IPS DF 6.9 (cell line): Measurements from ENCODE around the gene TLCD1.

Experiments
- DNase-seq: peaks from one replicate; pipeline ENCODE4 v3.0.0-alpha.2; 2013; ENCODE audit warnings: low read depth, low spot score
- H3K27ac ChIP-seq: one replicate; pipeline ENCODE4 v1.5.1; 2013; ENCODE audit warnings: low read length, control low read depth
- H3K27me3 ChIP-seq: 2 replicates; pipeline ENCODE4 v1.6.1; 2013; ENCODE audit warnings: mild to moderate bottlenecking, low read length; ENCODE audit not compliant: control insufficient read depth, insufficient read depth
- H3K36me3 ChIP-seq: 2 replicates; pipeline ENCODE4 v1.6.1; 2013; ENCODE audit warnings: low read length; ENCODE audit not compliant: control insufficient read depth, insufficient read depth
- H3K4me1 ChIP-seq: 2 replicates; pipeline ENCODE4 v1.6.1; 2013; ENCODE audit warnings: low read length; ENCODE audit not compliant: control insufficient read depth, insufficient read depth
- H3K4me3 ChIP-seq: 2 replicates; pipeline ENCODE4 v1.5.1; 2013; ENCODE audit warnings: mild to moderate bottlenecking, low read length
- H3K9me3 ChIP-seq: 2 replicates; pipeline ENCODE4 v1.6.1; 2013; ENCODE audit warnings: low read length, inconsistent platforms; ENCODE audit not compliant: control insufficient read depth, insufficient read depth
- WGBS: extraction: QIAGEN DNeasy Blood & Tissue Kit; methylation state at CpG from one replicate; pipeline ENCODE4 v1.1.7; 2013; ENCODE audit warnings: mixed read lengths, missing lambda C conversion rate; ENCODE audit not compliant: insufficient read length, insufficient coverage; 5-methylcytosine and 5-hydroxymethylcytosine counted together

Gene TLCD1

GRCh38 chr17:28700278-28700677 lies 25.8 kb downstream of the TLCD1 start:
- Histone ChIP-seq H3K4me3 (no peak overlapping the region), H3K9me3 (no peaks in the 10 kb centered on the region), H3K36me3 (peaks cover 62% of the 10 kb centered on the region), H3K27me3 (no peaks in the 10 kb centered on the region), H3K4me1 (no peaks in the 10 kb centered on the region; the same call in 1 of the 2 replicates), H3K27ac (no peak overlapping the region)
- WGBS, result no CpG with 5 or more reads among the region's 8 CpGs
- DNase-seq, result no peak

GRCh38 chr17:28698253-28698941 lies 27.6 kb downstream of the TLCD1 start:
- Histone ChIP-seq H3K4me1 (no peaks in the 10 kb centered on the region), H3K27me3 (no peaks in the 10 kb centered on the region), H3K36me3 (peaks cover 70% of the 10 kb centered on the region), H3K9me3 (no peaks in the 10 kb centered on the region), H3K4me3 (no peak overlapping the region), H3K27ac (no peak overlapping the region)
- no CpG with 5 or more reads among the region's 6 CpGs for WGBS
- no peak for DNase-seq

- Histone ChIP-seq H3K4me3 (no peak overlapping the region), H3K27me3 (no peaks in the 10 kb centered on the region), H3K36me3 (peaks cover 46% of the 10 kb centered on the region), H3K9me3 (no peaks in the 10 kb centered on the region), H3K27ac (no peak overlapping the region), H3K4me1 (no peaks in the 10 kb centered on the region)
- DNase-seq, result no peak
- no CpG with 5 or more reads among the region's 1 CpG for WGBS
These were observed 32.2 kb downstream of the TLCD1 start for GRCh38 chr17:28693869-28694268.

GRCh38 chr17:28689011-28689410 lies 37.0 kb downstream of the TLCD1 start:
- WGBS, result no CpG with 5 or more reads among the region's 3 CpGs
- Histone ChIP-seq H3K9me3 (no peaks in the 10 kb centered on the region), H3K27ac (no peak overlapping the region), H3K36me3 (peaks cover 41% of the 10 kb centered on the region), H3K27me3 (no peaks in the 10 kb centered on the region), H3K4me3 (no peak overlapping the region), H3K4me1 (no peaks in the 10 kb centered on the region)
- no peak for DNase-seq

- DNase-seq, result no peak
- Histone ChIP-seq H3K36me3 (peaks cover 38% of the 10 kb centered on the region), H3K4me1 (no peaks in the 10 kb centered on the region), H3K9me3 (no peaks in the 10 kb centered on the region), H3K27me3 (no peaks in the 10 kb centered on the region), H3K27ac (no peak overlapping the region), H3K4me3 (no peak overlapping the region)
- 100% methylated on average over 1 of the region's 4 CpGs for WGBS
These were observed 37.6 kb downstream of the TLCD1 start for GRCh38 chr17:28688481-28688880.

GRCh38 chr17:28686296-28686695 lies 39.7 kb downstream of the TLCD1 start:
- Histone ChIP-seq H3K9me3 (no peaks in the 10 kb centered on the region), H3K4me1 (no peaks in the 10 kb centered on the region), H3K27ac (no peak overlapping the region), H3K4me3 (no peak overlapping the region), H3K27me3 (no peaks in the 10 kb centered on the region), H3K36me3 (peaks cover 60% of the 10 kb centered on the region)
- no peak for DNase-seq
- no CpG with 5 or more reads among the region's 4 CpGs for WGBS

GRCh38 chr17:28685366-28685765 lies 40.7 kb downstream of the TLCD1 start:
- H3K27ac ChIP-seq, result no peak overlapping the region
- DNase-seq, result no peak
- no peaks in the 10 kb centered on the region for H3K27me3 ChIP-seq
- WGBS, result no CpG with 5 or more reads among the region's 5 CpGs
- H3K9me3 ChIP-seq, result no peaks in the 10 kb centered on the region
- no peak overlapping the region for H3K4me3 ChIP-seq
- H3K4me1 ChIP-seq, result no peaks in the 10 kb centered on the region
- peaks cover 57% of the 10 kb centered on the region for H3K36me3 ChIP-seq

- Histone ChIP-seq H3K36me3 (peaks cover 57% of the 10 kb centered on the region), H3K4me1 (no peaks in the 10 kb centered on the region), H3K27me3 (no peaks in the 10 kb centered on the region), H3K4me3 (no peak overlapping the region), H3K9me3 (no peaks in the 10 kb centered on the region), H3K27ac (no peak overlapping the region)
- DNase-seq, result no peak
- WGBS, result no CpG with 5 or more reads among the region's 3 CpGs
These were observed 41.1 kb downstream of the TLCD1 start for GRCh38 chr17:28684963-28685362.

GRCh38 chr17:28682655-28683054 lies 43.4 kb downstream of the TLCD1 start:
- Histone ChIP-seq H3K36me3 (peaks cover 63% of the 10 kb centered on the region), H3K9me3 (no peaks in the 10 kb centered on the region), H3K27ac (no peak overlapping the region), H3K27me3 (no peaks in the 10 kb centered on the region), H3K4me1 (no peaks in the 10 kb centered on the region), H3K4me3 (no peak overlapping the region)
- no peak for DNase-seq
- no CpG with 5 or more reads among the region's 11 CpGs for WGBS

GRCh38 chr17:28675980-28676379 lies 50.1 kb downstream of the TLCD1 start:
- no peaks in the 10 kb centered on the region for H3K27me3 ChIP-seq
- H3K4me3 ChIP-seq, result no peak overlapping the region
- H3K27ac ChIP-seq, result no peak overlapping the region
- H3K36me3 ChIP-seq, result peaks cover 50% of the 10 kb centered on the region
- no peaks in the 10 kb centered on the region for H3K4me1 ChIP-seq
- H3K9me3 ChIP-seq, result no peaks in the 10 kb centered on the region
- no peak for DNase-seq
- no CpG with 5 or more reads among the region's 7 CpGs for WGBS

GRCh38 chr17:28675490-28675889 lies 50.5 kb downstream of the TLCD1 start:
- WGBS, result no CpG with 5 or more reads among the region's 3 CpGs
- Histone ChIP-seq H3K27me3 (no peaks in the 10 kb centered on the region), H3K36me3 (peaks cover 50% of the 10 kb centered on the region), H3K4me3 (no peak overlapping the region), H3K27ac (no peak overlapping the region), H3K4me1 (no peaks in the 10 kb centered on the region), H3K9me3 (no peaks in the 10 kb centered on the region)
- DNase-seq, result no peak
